ENCODE measurements around the gene MCTP1.

Gene MCTP1

DNA sequence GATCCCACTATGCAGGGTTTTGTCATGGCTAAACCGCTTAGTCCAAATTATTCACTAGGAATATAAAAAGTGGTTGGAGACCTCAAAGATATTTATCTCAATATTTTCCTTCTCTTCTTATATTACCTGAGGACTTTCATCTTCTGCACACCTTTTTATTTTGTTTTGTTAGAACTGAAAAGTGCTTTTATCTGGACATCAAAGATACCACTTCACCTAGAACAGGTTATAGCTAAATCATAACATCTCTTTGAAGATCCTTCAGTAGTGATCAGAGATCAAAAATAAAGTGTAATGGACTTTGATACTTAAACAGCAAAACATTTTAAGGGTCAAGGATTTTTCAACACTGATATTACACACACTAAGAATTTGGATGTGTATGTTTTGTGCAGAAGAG lies 160.2 kb downstream of the MCTP1 start:
- DNase-seq (ENCODE audit: low read depth in 2 of 3, low spot score in 2 of 3), result no peak

- DNase-seq (ENCODE audit: low read depth in 2 of 3, low spot score in 2 of 3), result no peak
Measured at GRCh38 chr5:95124101-95124500, 160.8 kb downstream of the MCTP1 start.

DNA sequence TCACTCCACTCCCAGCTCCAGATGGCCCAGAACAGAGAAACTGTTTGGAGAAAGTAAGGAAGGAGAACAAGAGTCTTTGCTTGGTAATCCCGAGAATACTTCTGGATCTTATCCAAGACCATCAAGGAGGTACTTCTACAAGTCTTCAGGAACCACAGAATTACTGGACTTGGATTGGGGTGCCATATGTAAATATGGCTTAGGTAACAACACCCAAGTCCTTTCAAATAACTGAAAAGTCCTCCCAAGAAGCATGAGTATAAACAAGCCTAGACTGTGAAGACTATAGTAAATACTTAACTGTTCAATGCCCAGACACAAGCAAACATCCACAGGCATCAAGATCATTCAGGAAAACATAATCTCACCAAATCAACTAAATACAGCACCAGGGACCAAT lies 170.0 kb downstream of the MCTP1 start:
- no peak for DNase-seq (ENCODE audit: low read depth in 2 of 3, low spot score in 2 of 3)

GRCh38 chr5:95114305-95114704 lies 170.6 kb downstream of the MCTP1 start:
- no peak for DNase-seq (ENCODE audit: low read depth in 2 of 3, low spot score in 2 of 3)

DNA sequence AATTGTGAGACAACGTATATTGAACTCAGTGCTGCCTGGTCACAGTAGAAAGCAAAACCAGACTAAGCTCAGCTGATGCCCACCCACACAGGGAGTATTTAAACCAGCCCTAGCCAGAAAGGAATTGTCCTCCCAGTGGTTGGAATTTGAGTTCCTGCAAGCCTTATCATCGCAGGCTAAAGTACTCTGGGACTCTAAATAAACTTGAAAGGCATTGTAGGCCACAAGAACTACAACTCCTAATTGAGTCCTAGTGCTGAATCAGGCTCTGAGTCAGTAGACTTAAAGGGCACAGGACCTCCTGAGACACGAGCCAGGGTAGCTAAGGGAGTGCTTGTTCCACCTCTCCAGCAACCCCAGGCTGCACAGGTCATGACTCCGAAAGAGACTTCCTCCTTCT lies 171.4 kb downstream of the MCTP1 start:
- no peak for DNase-seq (ENCODE audit: low read depth in 2 of 3, low spot score in 2 of 3)

- no peak for DNase-seq (ENCODE audit: low read depth in 2 of 3, low spot score in 2 of 3)
Measured at GRCh38 chr5:95111141-95111540, 173.8 kb downstream of the MCTP1 start.

DNA sequence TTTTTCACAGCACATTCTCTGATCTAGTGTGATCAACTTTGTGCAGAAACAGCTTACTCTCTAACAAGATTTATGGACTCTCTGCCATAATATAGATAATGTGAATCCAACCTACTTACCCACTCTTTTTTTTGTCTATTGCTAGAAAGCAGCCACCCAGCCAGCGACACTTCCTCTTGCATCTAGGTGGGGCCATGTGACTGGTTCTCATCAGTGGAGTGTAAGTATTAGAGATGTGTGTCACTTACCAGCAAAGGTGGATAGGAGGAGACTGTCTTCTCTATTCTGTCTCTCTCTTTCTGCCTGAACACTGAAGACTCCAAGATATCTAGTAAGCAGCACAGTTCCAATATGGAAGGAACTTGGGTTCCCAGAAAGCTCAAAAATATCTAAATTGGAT lies 174.8 kb downstream of the MCTP1 start:
- DNase-seq (ENCODE audit: low read depth in 2 of 3, low spot score in 2 of 3), result no peak

GRCh38 chr5:95107138-95107537 lies 177.8 kb downstream of the MCTP1 start:
- no peak for DNase-seq (ENCODE audit: low read depth in 2 of 3, low spot score in 2 of 3)

DNA sequence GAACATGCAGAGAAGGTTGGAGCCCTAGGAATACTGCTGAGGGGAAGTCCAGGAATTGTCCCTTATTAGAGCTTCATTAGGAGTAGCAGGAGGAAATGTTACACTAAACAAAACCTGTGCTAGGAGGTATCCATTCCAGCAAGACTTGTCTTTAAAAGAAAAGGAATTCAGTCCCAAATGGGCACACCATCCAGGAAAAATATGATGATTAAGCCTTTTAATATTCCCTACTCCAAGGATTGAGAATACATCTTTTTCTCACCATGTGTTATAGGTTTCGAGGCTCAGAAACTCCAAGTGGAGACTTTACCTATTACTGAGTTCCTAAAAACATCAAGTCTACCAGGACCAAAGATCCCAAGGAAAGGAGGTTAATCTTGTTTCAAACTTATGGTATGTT lies 179.3 kb downstream of the MCTP1 start:
- no peak for DNase-seq (ENCODE audit: low read depth in 2 of 3, low spot score in 2 of 3)

GRCh38 chr5:95102687-95103086 lies 182.2 kb downstream of the MCTP1 start:
- DNase-seq (ENCODE audit: low read depth in 2 of 3, low spot score in 2 of 3), result no peak

DNA sequence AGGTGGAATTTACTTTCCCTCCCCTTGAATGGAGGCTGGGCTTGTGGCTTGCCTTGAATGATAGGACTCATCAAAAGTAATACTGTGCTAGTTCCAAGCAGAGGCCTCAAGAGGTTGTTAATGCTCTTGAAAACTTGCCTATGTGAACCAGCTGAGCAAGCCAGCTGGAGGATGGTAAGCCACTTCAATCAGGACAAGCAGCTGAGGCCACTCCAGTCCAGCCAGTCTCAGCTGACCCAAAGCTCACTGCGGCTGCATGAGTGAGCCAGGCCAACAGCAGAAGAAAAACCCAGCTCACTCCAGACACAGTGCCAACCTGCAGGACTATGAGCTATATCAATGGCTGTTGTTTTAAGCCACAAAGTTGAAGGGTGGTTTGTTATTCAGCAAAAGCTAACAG lies 182.8 kb downstream of the MCTP1 start:
- no peak for DNase-seq (ENCODE audit: low read depth in 2 of 3, low spot score in 2 of 3)

GRCh38 chr5:95100551-95100950 lies 184.3 kb downstream of the MCTP1 start:
- no peak for DNase-seq (ENCODE audit: low read depth in 2 of 3, low spot score in 2 of 3)

DNA sequence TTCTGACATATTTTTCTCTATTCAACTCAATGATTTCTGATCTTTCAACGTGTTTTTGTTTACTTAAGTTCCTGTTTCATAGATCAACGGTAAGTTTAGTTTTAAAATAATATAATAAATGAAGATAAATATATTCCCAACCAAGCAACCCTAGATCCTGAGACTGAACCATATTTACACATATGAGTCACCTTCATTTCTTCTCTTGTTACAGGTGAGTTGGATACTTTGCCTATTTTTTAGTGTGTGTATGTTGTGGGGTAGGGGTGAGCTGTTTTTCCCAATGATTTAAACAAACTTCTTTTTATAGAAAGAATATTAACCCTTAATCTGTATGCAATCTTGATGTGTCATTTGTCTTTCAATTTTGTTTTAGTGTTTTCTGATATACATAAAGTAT lies 186.9 kb downstream of the MCTP1 start:
- DNase-seq (ENCODE audit: low read depth in 2 of 3, low spot score in 2 of 3), result no peak

GRCh38 chr5:95093211-95093610 lies 191.7 kb downstream of the MCTP1 start:
- DNase-seq (ENCODE audit: low read depth in 2 of 3, low spot score in 2 of 3), result no peak

GRCh38 chr5:95090774-95091173 lies 194.1 kb downstream of the MCTP1 start:
- DNase-seq (ENCODE audit: low read depth in 2 of 3, low spot score in 2 of 3), result no peak

DNA sequence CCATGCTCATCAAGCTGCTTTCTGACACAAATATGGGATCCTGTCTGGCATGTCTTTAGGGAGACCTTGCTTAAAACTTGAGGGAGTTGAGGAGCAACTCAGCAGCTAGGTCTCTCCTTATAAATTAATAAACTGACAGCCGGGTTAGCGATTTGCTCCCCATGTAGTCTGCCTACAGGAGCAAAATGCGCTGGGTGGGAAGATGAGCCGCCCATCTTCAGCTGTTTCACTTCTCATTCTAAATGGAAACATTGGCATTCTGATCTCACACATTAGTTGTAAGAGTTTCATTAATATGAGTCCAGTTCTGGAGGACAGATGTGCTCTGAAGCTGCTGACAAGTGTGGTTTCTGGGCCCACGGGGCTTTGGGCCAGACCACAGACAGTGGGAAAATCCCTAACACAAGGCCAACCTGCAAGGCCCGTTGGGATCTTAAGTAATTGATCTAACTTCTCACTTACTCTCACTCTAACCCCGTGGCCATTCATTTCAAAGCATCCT lies 197.0 kb downstream of the MCTP1 start:
- DNase-seq (ENCODE audit: low read depth in 2 of 3, low spot score in 2 of 3), result no peak

- no peak for DNase-seq (ENCODE audit: low read depth in 2 of 3, low spot score in 2 of 3)
Measured at GRCh38 chr5:95086927-95087815, 197.7 kb downstream of the MCTP1 start.

GRCh38 chr5:95084757-95085156 lies 200.1 kb downstream of the MCTP1 start:
- DNase-seq (ENCODE audit: low read depth in 2 of 3, low spot score in 2 of 3), result no peak

- DNase-seq (ENCODE audit: low read depth in 2 of 3, low spot score in 2 of 3), result no peak
Measured at GRCh38 chr5:95083606-95084005, 201.3 kb downstream of the MCTP1 start.

DNA sequence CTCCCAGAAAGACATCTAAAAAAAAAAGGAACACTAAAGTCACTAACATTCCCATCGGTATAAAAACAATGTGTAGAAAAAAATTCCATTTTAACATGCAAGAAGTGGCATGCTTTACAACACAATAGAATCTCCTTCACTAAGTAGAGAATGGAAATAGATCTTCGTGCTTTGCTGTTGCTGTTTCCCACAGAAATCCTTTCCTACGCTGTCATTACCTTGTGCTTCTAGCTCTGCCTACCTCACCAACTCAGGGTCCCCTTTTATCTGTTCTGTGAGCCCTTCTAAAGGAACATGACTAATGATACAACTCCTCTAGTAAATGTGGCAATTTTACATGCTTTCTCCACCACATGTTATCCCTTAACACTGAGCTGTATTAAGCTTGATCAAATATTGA lies 202.9 kb downstream of the MCTP1 start:
- DNase-seq (ENCODE audit: low read depth in 2 of 3, low spot score in 2 of 3), result no peak

DNA sequence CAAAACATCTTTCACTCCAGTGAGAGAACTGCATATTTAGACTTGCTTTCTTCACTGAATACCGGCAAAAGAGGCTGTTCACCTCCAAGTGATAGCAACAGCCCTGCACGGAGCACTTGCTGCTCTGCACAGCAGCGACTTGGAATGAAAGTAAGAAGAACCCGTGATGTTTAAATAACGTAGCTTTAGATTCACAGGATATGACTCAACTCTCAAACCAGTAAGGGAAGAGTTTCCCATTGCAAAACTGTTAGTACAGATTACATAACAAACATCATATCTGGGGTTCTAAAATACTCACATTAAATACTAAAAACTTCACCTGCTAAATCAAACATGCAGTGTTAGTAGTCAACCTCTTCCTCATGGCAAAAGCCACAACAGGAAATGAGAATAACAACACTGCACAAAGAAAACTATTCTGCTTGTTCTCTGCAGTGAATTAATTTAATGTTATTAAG lies 203.4 kb downstream of the MCTP1 start:
- no peak for DNase-seq (ENCODE audit: low read depth in 2 of 3, low spot score in 2 of 3)

DNA sequence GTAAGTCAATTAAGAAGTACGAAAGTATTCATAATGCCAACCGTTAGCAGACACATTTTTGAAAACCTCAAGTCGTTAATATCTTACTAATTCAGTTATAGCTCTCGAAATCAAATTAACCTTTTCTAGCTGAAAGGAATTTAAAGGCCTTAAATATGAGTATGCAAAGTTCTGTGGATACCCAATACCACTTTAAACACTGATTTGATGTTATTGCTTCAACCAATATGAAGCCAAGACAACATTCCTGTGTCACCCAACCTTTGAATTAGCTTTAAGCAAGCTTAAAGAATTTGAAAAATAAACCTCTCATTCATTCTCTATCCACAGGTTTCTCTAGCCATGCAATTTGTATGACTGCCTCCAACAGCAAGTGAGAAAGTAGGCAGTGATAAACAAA lies 204.5 kb downstream of the MCTP1 start:
- no peak for DNase-seq (ENCODE audit: low read depth in 2 of 3, low spot score in 2 of 3)

GRCh38 chr5:95080030-95080429 lies 204.9 kb downstream of the MCTP1 start:
- no peak for DNase-seq (ENCODE audit: low read depth in 2 of 3, low spot score in 2 of 3)
